D341Med (cell line): ENCODE results near the gene GRM7.

Source experiments
- DNase-seq: peaks from one replicate; pipeline ENCODE4 v3.0.0; 2012; ENCODE audit warnings: low spot score

Gene GRM7

DNA sequence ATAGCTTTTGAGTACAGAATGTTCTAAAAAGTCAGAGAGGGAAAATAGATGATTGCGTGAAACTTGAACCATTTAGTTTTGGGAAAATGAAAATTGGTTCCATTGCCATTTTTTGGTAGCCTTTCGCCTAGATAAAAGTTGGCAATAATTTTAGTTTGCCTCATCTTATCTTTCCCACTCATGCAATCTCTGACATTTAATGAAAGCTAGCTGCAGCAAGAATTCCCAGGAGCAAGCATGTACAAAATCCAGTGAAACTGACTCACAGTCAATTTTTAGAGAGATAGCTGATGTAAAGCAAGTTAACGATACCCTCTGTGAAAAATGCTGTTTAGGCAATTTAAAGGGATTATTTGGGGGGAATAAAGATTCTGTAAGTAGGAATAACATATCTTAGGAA lies 797.4 kb downstream of the GRM7 start:
- no peak for DNase-seq

GRCh38 chr3:7659079-7659478 lies 798.2 kb downstream of the GRM7 start:
- no peak for DNase-seq

- DNase-seq: no peak
Observed at GRCh38 chr3:7663771-7664170, 802.9 kb downstream of the GRM7 start.

- DNase-seq: no peak
Observed at GRCh38 chr3:7667774-7668173, 806.9 kb downstream of the GRM7 start.

DNA sequence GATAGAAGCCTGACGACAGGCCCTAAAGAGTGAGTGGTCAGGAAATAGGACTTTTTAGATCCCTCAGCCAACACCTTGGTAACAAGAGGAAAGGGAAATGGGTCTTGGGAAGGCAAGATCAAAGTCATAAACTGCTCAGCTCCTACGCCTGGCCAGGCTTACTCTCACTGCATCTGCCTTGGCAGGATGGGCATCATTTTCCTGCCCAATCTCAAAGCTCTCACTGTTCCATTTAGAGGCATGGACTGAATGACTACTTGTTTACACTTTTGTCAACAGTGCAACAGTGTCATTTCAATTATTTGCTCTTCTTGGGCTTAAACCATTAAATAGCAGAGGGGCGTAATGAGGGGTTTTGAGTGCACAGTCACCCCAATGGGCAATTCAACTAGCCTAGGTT lies 808.7 kb downstream of the GRM7 start:
- no peak for DNase-seq

- DNase-seq: no peak
Observed at GRCh38 chr3:7678521-7678920, 817.6 kb downstream of the GRM7 start.

GRCh38 chr3:7682822-7683229 lies 821.9 kb downstream of the GRM7 start:
- DNase-seq: no peak

GRCh38 chr3:7683426-7683825 lies 822.5 kb downstream of the GRM7 start:
- DNase-seq: no peak

GRCh38 chr3:7684182-7684715 lies 823.3 kb downstream of the GRM7 start:
- no peak for DNase-seq

- DNase-seq: no peak
Observed at GRCh38 chr3:7687428-7688147, 826.7 kb downstream of the GRM7 start.

GRCh38 chr3:7692866-7693265 lies 832.0 kb downstream of the GRM7 start:
- DNase-seq: no peak

- DNase-seq: no peak
Observed at GRCh38 chr3:7693976-7694375, 833.1 kb downstream of the GRM7 start.

- no peak for DNase-seq
Observed at GRCh38 chr3:7695049-7695448, 834.1 kb downstream of the GRM7 start.

DNA sequence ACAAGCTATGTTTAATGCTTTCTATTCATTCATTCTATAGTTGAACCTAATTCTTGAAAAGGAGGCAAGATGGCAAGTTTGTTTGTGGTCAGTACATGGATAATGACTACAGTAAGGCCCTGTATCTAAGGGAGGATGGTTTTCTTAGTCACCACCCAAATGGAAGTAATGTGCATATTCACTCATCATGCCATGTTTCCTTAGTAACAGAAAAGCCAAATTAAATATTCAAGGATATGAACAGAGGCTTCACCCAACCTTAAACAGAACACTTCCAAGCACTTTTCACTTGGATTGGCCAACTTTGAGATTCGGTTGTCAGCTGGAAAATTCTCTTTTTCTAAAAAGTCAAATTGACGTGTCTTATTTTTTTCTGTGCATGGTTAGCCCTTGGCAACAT lies 835.4 kb downstream of the GRM7 start:
- DNase-seq: no peak

DNA sequence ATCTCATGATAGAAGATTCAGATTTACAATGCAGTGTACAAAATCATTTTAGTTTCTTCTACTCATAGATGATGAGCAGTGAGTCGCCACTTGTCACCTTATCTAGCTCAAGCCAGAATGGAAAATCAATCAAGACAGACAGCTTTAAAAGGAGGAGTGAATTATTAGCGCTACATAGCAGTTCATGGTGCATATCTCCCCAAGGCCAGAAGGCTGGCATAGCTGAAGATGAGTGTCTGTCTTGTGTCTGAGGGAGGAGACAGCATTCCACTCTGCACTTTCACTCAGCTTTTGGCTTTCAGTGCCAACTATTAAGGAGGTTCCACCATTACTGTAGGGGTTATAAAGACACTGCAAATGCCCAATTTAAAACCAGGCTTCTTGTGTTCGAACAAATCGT lies 836.6 kb downstream of the GRM7 start:
- no peak for DNase-seq

DNA sequence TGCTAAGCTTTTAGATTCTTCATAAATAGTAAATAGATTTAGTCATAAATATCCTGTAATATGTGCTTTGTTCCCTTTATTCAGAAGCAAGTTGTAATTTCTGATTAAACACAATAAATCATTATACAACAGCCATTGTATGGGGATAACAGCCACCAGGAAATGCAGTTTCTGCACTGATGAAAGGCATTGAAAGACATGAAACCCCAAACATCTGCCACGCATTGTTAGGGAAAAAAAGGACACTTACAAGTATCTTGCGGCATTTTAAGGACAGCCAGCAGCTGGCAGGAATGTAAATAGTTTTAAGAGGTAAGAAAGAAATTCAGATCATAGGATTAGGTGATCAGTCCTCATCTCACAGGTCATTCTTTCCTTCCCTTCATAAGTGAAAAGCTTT lies 839.6 kb downstream of the GRM7 start:
- DNase-seq: no peak

DNA sequence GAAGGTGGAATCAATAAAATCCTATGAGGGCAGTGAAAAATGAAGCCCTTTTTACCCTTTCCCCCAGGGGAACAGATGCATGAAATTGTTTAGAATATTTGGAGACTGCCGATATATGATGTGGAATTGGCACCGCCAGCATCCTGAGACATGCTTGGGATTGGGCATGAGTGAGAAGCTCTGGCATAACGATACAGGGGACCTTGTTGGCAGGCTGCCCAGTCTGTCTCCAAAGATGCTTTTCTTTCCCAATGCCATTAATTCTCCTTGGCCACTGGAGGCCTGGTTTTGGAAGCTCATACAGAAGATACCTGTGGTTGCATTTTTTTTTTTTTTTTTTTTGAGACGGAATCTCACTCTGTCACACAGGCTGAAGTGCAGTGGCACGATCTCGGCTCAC lies 840.1 kb downstream of the GRM7 start:
- DNase-seq: no peak

- no peak for DNase-seq
Observed at GRCh38 chr3:7707187-7707586, 846.3 kb downstream of the GRM7 start.

DNA sequence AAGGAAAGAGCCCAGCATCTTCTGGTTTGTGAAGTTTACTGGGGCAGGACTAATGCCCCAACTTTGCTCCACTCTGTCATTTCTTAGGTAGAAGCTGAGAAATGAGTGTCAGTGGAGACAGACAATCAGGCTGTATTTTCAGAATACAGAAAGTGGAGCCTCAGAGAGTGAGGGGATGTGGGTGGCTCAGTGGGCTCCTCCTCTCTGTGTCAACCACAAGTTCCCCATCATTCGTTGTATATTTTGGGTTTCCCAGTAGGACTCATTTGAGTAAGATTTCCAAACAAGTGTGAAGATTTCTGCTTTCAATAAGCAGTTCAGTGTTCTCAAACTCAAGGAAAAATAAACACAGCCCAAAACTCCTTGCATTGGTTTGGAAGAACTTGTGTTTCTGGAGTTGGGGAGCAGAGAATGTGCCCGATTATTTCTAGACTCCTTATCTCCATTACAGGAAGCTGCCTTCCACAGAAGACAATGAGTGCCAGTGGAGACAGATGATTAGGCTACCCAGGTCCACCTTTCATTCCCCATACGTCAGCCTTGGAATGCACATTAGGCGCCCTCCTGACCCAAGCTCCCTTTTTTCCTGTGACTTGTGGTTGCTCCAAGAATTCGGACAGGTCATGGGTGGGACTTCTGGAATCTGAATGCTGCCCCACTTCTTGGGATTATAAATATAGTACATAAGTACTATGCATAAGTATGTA lies 848.6 kb downstream of the GRM7 start:
- no peak for DNase-seq

DNA sequence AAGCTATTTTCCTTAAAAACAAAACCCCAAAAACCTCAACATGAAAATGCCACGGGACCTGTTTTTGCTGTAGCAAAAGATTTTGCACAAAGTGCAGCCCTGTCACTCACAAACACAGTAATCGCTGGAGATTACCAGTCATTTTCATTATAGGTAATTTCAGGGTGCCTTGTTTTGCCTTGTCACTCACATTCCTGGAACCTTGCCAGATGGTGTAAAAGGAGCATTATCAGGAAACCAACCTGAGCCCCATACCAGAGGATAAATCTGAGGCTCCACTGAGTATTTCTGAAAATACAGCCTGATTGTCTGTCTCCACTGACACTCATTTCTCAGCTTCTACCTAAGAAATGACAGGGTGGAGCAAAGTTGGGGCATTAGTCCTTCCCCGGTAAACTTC lies 849.4 kb downstream of the GRM7 start:
- no peak for DNase-seq

GRCh38 chr3:7713724-7714123 lies 852.8 kb downstream of the GRM7 start:
- DNase-seq: no peak

- DNase-seq: no peak
Observed at GRCh38 chr3:7720649-7721297, 859.9 kb downstream of the GRM7 start.

DNA sequence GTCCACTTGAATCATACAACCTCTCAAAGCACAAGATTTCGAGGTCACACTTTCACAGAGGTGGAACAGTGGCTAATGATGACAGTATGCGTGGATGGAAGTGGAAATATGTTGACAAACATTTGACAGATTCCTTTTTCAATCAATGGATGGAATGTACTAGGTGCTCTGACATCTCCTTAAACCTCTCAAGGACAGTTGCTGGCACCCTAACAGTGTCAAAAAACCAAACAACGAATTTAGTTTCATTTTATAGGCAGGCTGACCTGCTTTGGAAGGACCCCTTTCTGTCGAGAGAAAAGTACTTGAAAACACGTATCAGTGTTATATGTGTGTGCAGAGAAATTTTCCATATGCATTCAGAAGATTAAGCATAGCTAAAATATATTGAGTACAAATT lies 861.0 kb downstream of the GRM7 start:
- no peak for DNase-seq
